HT1080 (cell line): ENCODE data around the gene BCR. TPM values are rescaled to one million over a fixed set of nuclear protein-coding genes. Genes with fewer than 3 reads are reported as not detected.

Experiments used
- DNase-seq: peaks from one replicate; pipeline ENCODE4 v3.0.0-alpha.2; 2015; ENCODE audit warnings: low read depth
- total RNA-seq: library from RNA; depleted of rRNA; stranded (reverse); fragments of >200 nt; shearing (Covaris generic); gene quantifications from 2 replicates; pipeline ENCODE4 v1.2.3, GENCODE V29; 2014

BCR gene
- total RNA-seq, 1 experiment from 2014 or later, result 26.5 TPM

GRCh38 chr22:23227380-23227779 is 47.1 kb downstream of the BCR start:
- DNase-seq, result no peak

DNA sequence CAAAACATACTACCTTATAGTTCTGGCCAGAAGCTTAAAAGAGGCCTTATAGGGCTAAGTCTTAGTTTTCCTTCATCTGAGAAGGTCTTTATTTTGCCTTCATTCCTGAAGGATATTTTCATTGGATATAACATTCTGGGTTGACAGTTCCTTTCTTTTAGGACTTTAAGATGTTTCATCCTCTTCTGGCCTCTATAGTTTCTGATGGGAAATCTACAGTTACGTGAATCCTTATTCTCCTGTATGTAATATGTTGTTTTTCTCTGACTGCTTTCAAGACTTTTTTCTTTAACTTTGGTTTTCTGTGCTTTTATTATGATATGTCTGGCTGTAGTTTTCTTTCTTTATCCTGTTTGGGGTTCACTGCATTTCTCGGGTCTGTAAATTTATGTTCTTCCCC is 48.2 kb downstream of the BCR start:
- no peak for DNase-seq

- DNase-seq, result no peak
These were observed 49.3 kb downstream of the BCR start for GRCh38 chr22:23229646-23230045.

DNA sequence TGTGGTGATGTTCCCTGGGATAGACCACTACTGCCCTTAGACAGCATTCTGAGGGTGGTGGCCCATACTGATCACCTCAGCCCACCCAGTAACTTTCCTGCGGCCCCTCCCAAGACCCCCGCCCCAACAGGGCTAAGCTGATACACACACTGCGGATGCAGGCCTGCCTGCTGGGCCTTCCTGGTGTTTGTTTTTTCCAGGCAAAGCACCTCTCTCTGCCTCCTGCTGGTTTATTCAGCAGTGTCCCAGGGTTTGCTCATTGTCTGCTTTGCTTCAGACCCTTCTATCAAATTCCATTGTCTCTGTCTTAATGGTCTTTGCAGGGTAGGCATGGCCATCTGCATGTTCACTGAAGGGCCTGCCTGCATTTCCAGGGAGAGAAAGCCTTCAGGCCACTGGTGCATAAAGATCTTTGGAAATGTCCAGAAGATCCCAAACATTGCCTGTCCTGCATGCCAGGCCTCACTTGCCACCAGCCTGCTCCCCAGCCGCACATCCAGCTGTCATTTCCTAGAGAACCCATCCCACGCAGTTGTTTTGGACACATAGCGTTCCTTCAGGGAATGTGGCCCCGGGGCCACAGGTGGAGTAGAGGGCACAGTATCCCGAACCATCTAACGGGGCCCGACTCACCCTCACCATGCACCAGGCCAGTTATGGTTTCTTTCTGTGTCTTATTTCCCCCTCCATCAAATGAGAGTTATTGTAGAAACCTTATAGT is 50.2 kb downstream of the BCR start:
- DNase-seq, result no peak

GRCh38 chr22:23231471-23232093 is 51.3 kb downstream of the BCR start:
- no peak for DNase-seq

- no peak for DNase-seq
These were observed 52.0 kb downstream of the BCR start for GRCh38 chr22:23232094-23232905.

GRCh38 chr22:23233084-23233531 is 52.8 kb downstream of the BCR start:
- DNase-seq, result no peak

GRCh38 chr22:23233752-23234408 is 53.6 kb downstream of the BCR start:
- DNase-seq, result peak; percentile 37

GRCh38 chr22:23234409-23235161 is 54.3 kb downstream of the BCR start:
- no peak for DNase-seq

DNA sequence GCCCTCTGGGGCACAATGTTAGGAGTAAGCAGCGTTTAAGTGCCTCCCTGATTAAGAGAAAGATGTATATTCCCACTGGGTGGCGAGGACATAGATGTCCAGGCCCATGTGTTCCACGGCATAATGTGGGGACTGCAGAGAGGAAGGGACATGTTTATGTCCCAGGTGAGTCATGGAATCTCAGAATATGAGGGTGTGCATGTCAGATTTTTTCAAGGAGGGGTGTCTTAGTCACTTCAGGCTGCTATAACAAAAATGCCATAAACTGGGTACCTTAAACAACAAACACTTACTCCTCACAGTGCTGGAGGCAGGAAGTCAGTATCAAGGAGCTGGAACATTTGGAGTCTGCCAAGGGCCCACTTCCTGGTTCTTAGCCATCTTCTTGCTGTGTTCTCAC is 55.1 kb downstream of the BCR start:
- DNase-seq, result no peak

- DNase-seq, result no peak
These were observed 55.7 kb downstream of the BCR start for GRCh38 chr22:23236026-23236425.

DNA sequence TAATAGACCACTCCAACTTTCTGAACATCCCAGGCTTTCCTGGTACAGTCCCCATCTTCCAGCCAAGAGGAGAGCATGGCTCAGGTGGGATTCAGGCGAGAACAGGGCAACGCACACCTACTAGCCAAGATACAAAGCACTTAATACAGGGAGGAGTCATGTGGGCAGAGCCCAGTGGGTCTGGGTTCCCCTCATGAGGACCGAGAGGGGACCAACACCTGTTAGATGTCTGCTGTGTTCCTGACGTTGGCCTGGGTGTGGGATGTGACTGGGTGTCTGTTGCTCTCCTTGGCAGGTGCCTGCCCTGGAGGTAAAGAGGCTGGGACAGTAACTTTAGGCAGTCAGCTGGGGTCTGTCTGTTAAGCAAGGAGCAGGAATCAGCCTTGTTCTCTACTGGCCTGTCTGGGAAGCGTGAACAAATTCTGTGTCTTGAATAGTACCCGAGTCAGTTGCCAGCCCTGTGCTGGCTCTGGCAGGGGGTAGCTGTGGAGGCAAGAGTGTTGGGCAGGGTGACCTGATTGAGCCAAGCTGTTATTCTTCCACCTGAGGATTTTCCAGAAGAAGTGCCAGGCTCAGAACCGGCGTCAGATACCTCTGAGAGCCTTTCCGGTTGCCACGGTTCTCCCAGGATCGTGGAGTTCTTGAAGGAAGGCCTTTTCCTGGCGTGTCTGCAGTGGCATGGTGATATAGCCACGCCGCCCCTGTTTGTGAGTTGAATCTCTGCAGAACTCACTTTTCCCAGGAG is 56.3 kb downstream of the BCR start:
- DNase-seq, result no peak

- no peak for DNase-seq
These were observed 57.0 kb downstream of the BCR start for GRCh38 chr22:23237201-23237798.

DNA sequence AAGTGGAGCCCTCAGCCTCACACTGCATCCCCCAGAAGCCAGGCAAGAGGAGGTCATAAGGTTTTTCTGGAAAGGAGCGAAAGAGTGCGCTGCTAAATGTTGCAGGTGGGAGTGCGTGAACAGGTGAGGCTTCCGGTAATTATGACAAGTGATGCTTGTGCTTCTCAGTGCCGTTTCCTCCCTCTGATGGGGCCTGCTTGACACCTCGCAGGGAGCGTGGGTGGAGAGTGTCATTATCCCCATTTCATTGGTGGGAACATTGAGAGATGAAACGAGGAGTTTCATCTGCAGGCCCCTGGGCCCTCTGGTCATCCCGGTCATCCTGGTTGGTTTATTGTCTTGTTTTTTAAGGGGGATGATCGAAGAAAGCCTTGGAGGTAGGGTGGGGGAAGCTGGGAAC is 57.5 kb downstream of the BCR start:
- DNase-seq, result no peak

DNA sequence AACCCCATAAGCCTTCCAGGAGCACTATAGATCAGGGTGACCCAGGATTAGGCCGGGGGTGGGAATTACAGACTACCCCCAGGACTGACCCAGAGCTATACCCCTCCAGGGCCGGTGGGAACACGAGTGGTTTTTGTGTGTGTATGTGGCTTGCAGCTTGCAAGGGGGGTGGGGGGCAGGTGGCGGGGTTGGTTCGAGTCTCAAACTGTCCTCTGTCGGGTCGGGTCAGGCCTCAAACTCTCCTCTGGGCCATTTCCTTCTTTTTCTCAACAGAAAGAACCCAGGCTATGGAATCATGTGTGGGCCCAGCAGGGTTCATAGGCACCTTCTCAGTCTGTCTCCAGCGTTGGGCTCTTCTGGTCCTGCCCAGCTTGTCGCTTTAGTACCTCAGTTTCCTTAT is 58.4 kb downstream of the BCR start:
- DNase-seq, result no peak

GRCh38 chr22:23239429-23239828 is 59.1 kb downstream of the BCR start:
- no peak for DNase-seq

DNA sequence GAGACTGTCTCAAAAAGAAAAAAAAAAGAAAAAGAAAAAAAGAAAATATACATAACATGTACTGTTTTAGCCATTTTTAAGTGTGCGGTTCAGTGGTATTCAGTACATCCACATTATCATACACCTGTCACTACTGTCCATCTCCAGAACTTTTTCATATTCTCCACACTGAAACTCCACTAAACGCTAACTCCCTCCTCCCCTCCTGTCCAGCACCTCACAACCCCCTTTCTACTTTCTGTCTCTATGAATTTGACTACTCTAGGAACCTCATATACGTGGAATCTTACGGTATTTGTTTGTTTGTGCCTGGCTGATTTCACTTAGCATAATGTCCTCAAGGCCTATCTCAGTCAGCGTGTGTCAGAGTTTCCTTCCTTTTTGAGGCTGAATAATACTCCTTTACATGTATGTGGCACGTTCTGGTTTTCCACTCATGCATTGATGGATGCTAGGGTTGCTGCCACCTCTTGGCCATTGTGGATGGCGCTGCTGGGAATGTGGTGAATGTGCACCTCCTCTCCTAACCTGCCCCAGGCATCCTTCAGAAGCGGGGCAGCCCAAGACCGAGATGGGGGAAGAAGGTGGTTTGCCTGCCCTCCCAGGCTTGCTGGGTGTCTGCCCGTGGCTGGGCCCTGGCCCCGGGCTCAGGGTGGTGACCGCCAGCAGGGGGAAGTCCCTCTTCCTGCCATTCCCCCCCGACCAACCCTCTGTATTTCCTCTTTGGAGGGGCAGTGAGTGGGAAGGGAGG is 60.5 kb downstream of the BCR start:
- DNase-seq, result peak; percentile 20

GRCh38 chr22:23241562-23242472 is 61.5 kb downstream of the BCR start:
- no peak for DNase-seq
